Kidney (tissue), 14 donors: ENCODE measurements around the gene ZBTB22. TPM values are rescaled to one million over a fixed set of nuclear protein-coding genes. Genes with fewer than 3 reads are reported as not detected.

Experiments used
- DNase-seq, 5 donors: peaks; one replicate each; pipeline ENCODE4 v3.0.0-alpha.2; 2013 to 2020
- FAIRE-seq: peaks from 2 replicates; lab custom pipeline; 2012; peaks lifted over from hg19 to GRCh38; lab: Jason Lieb, UNC
- H3K27ac ChIP-seq, 2 donors: one replicate each; pipeline ENCODE4 v1.7.0; 2013; ENCODE audit warnings: low read depth in 2 of 2, low read length in 2 of 2, inconsistent platforms in 1 of 2
- H3K27me3 ChIP-seq: one replicate; pipeline ENCODE4 v1.7.1; 2013; ENCODE audit warnings: low read length, inconsistent platforms; ENCODE audit not compliant: control insufficient read depth, insufficient read depth
- H3K36me3 ChIP-seq, 3 donors: one replicate each; pipeline versions ENCODE4 v1.7.0 to v1.7.1; 2013; ENCODE audit warnings: low read length in 3 of 3, control low read depth in 1 of 3, inconsistent platforms in 1 of 3; ENCODE audit not compliant: insufficient read depth in 3 of 3, control insufficient read depth in 2 of 3
- H3K4me1 ChIP-seq, 3 donors: one replicate each; pipeline versions ENCODE4 v1.7.0 to v1.7.1; 2013; ENCODE audit warnings: low read length in 3 of 3, inconsistent platforms in 1 of 3, low read depth in 1 of 3; ENCODE audit not compliant: control insufficient read depth in 2 of 3, insufficient read depth in 2 of 3
- H3K4me3 ChIP-seq, 3 donors: one replicate each; pipeline versions ENCODE4 v1.7.0 to v1.8.1; 2013; ENCODE audit warnings: low read length in 3 of 3, control low read depth in 1 of 3, inconsistent platforms in 1 of 3
- H3K9ac ChIP-seq, 3 donors: one replicate each; pipeline versions ENCODE4 v1.7.0 to v1.7.1; 2013; ENCODE audit warnings: low read length in 3 of 3, control low read depth in 1 of 3, inconsistent platforms in 1 of 3
- H3K9me3 ChIP-seq, 3 donors: one replicate each; pipeline versions ENCODE4 v1.7.0 to v1.7.1; 2013; ENCODE audit warnings: low read length in 3 of 3, control low read depth in 1 of 3, inconsistent platforms in 1 of 3; ENCODE audit not compliant: control insufficient read depth in 2 of 3, insufficient read depth in 1 of 3
- CTCF ChIP-seq: IDR thresholded peaks from 3 replicates; pipeline ENCODE4 v1.5.1; 2012; ENCODE audit warnings: mild to moderate bottlenecking, moderate library complexity, borderline replicate concordance; ENCODE audit not compliant: insufficient read depth; ENCODE audit errors: extremely low read depth
- intact Hi-C: fragments of 100-400 bp; cut with DNase I; formaldehyde crosslinking; loops from one replicate; pipeline ENCODE4 v1.11.1; 2022
- polyA plus RNA-seq: library from polyadenylated mRNA; stranded (reverse); fragments of 350-450 nt; fragmentation: Illumina TruSeq; extraction: RNeasy Lipid Tissue Mini Kit (QIAGEN cat#74804); gene quantifications from one replicate; pipeline ENCODE4 v1.2.3, GENCODE V29; 2014; ENCODE audit warnings: low read depth, low replicate concordance; ENCODE audit not compliant: insufficient read depth
- total RNA-seq: library from RNA; stranded (reverse); fragmentation: NEBNext Ultra II Directional; extraction: Animal tissue kit (Norgen Biotek cat#: 25700); gene quantifications from one replicate; pipeline ENCODE4 v1.2.1, GENCODE V29; 2021
- donor health status: control.
- donor health status: control.
- donor health status: control.
- donor health status: control.
- donor health status: control.
- donor health status: DM: yes; HTN: yes; CAD: no.
- donor health status: Normal renal cell carcinoma (clear cell type).

Gene ZBTB22
- total and polyA plus RNA-seq, 2 donors from 2014 or later = 16.3 to 22.9 TPM

GRCh38 chr6:33313709-33314514, 3.6 kb downstream of the ZBTB22 start, which contains the start of gene TAPBP:
Gene TAPBP, minus strand, starts transcription at chr6:33314078. Its CDS starts 37 bp downstream, at chr6:33314041.
- H3K4me1 ChIP-seq = peaks cover 0 to 33% (median 9%) of the 10 kb centered on the region in 3 donors

GRCh38 chr6:33313105-33313708, 4.3 kb downstream of the ZBTB22 start:
- H3K9me3 ChIP-seq = no peaks in the 10 kb centered on the region
- intact Hi-C loops = no loop called here
- no peaks in the 10 kb centered on the region for H3K27me3 ChIP-seq
- H3K4me3 ChIP-seq = peak overlapping the region; percentile 70 to 96 (median 90)
- peak overlapping the region; percentile 69 to 94 (median 93) for H3K9ac ChIP-seq
- H3K4me1 ChIP-seq = peaks cover 0 to 27% (median 2%) of the 10 kb centered on the region in 3 donors
- no peaks in the 10 kb centered on the region for H3K36me3 ChIP-seq
- H3K27ac ChIP-seq = peak overlapping the region; percentile 93 to 98
- no peak for TF ChIP-seq CTCF
- peak; percentile 56 to 84 (median 66) for DNase-seq
- no peak for FAIRE-seq

More at GRCh38 chr6:33313709-33314514, 3.6 kb downstream of the ZBTB22 start, which contains the start of gene TAPBP:
- H3K27ac ChIP-seq = peak within 1 kb of the TSS; percentile 93 to 98
- DNase-seq = peak; percentile 57 to 87 (median 79)
- no peaks in the 10 kb centered on the region for H3K9me3 ChIP-seq
- H3K27me3 ChIP-seq = no peaks in the 10 kb centered on the region
- peaks cover 0 to 1% (median 0%) of the 10 kb centered on the region in 3 donors for H3K36me3 ChIP-seq
- H3K4me3 ChIP-seq = peak within 1 kb of the TSS; percentile 70 to 96 (median 90)
- FAIRE-seq = no peak
- H3K9ac ChIP-seq = peak within 1 kb of the TSS; percentile 69 to 94 (median 93)
- TF ChIP-seq CTCF = no peak
- intact Hi-C loops = no loop called here

GRCh38 chr6:33312361-33313104, 5.0 kb downstream of the ZBTB22 start:
- intact Hi-C loops = no loop called here
- Histone ChIP-seq H3K9me3 (no peaks in the 10 kb centered on the region), H3K27ac (peak overlapping the region; percentile 93 to 98), H3K9ac (peak overlapping the region; percentile 38 to 94 (median 93)), H3K36me3 (no peaks in the 10 kb centered on the region), H3K4me3 (peak overlapping the region; percentile 70 to 96 (median 90)), H3K4me1 (peaks cover 0 to 27% (median 2%) of the 10 kb centered on the region in 3 donors), H3K27me3 (no peaks in the 10 kb centered on the region)
- FAIRE-seq = no peak
- no peak for TF ChIP-seq CTCF
- DNase-seq = peak; percentile 73 to 87 (median 83)
